GM10847 (cell line): ENCODE data around the gene CYCS.

Experiments
- POLR2A ChIP-seq: IDR thresholded peaks from 2 replicates; pipeline ENCODE4 v1.6.1; 2011; ENCODE audit not compliant: insufficient read length; ENCODE audit errors: extremely low read depth

Gene CYCS

GRCh38 chr7:25093268-25093826, 31.7 kb downstream of the CYCS start:
- no peak for TF ChIP-seq POLR2A

GRCh38 chr7:25091779-25092178, 33.3 kb downstream of the CYCS start:
- no peak for TF ChIP-seq POLR2A

- TF ChIP-seq POLR2A: no peak
Measured at GRCh38 chr7:25091176-25091575, 33.9 kb downstream of the CYCS start.

DNA sequence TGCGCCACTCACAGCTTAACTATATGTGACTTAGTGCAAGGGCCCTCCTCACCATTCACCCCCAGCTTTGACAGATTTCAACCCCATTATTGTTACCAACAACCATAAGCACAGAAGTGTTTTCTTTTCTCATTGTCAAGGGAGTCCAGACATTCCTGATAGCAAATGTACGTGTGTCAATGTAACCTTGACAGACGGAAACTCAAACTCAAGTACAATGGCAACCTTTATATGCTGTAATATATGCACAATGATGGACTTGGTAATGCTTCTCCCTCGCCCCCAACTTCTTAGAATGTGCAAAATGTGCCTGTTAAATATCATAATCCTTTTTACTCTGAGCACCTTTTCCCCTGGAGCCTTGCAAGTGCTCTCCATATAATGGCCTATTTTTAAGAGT, 34.7 kb downstream of the CYCS start:
- TF ChIP-seq POLR2A: no peak

GRCh38 chr7:25087855-25088254, 37.2 kb downstream of the CYCS start:
- TF ChIP-seq POLR2A: no peak

DNA sequence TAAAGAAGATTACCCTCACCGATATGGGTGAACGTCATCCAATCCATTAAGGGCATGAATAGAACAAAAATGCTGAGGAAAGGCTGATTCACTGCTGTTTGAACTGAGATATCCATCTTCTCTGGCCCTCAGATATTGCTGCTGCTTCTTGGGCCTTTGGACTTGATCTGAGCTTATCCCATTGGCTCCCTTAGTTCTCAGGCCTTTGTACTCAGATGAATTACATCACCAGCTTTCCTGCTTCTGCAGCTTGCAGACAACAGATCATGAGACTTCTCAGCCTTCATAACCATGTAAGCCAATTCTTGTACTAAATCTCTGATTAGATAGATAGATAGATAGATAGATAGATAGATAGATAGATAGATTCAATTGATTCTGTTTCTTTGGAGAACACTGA, 40.2 kb downstream of the CYCS start:
- TF ChIP-seq POLR2A: no peak

GRCh38 chr7:25083201-25083600, 41.9 kb downstream of the CYCS start:
- TF ChIP-seq POLR2A: no peak

- TF ChIP-seq POLR2A: no peak
Measured at GRCh38 chr7:25077096-25077495, 48.0 kb downstream of the CYCS start.

GRCh38 chr7:25075459-25075858, 49.6 kb downstream of the CYCS start:
- TF ChIP-seq POLR2A: no peak

DNA sequence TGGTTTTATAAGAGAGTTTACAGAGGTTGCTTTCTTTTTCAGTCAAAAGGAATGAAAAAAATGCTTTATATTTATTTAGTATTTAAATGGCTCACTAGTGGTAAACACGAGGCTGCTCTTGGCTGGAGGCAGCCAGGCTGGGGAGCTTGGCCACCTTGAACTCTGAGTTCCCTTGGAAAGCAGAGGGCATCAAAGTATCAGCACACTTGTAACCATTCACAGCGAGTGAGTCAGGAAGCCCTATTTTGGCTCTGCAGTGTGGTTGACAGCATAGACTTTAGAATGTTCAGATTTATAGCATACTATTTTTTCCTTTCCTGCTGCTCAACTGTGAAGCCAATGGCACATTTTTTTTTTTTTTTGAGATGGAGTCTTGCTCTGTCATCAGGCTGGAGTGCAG, 51.6 kb downstream of the CYCS start:
- no peak for TF ChIP-seq POLR2A
